Loucy (cell line): Measurements from ENCODE around the gene HSH2D.

Experiments used
- CTCF ChIP-seq: fragments of 200-600 bp; sonication (generic); conservative IDR thresholded peaks from 2 replicates; pipeline ENCODE4 v1.5.1; 2014; ENCODE audit warnings: mild to moderate bottlenecking, antibody characterized with exemption, low read length
- EZH2phosphoT487 ChIP-seq: fragments of 200-600 bp; IDR thresholded peaks from 2 replicates; pipeline ENCODE4 v1.6.1; 2018; ENCODE audit warnings: antibody characterized with exemption, mild to moderate bottlenecking, moderate library complexity, borderline replicate concordance

DNA sequence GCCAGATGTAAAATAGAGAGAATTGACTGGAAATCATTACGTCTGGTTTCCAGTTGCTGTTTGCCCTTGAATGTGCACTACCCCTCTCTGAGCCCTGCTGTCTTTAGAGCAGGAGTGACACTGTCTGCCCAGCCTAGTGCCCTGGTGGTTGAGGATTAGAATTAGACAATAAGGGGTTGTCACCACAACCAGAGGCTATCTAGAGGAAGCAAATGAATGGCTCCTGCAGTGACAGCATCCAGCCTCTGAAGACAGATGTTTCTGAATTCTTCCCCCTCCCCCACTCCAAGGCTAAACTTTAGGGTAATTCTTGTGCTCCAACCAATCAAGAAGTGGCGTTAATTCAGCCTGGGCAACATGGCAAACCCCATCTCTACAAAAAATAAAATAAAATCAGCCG is 29.8 kb upstream of the HSH2D start:
- TF ChIP-seq CTCF = no peak
- TF ChIP-seq EZH2phosphoT487 = no peak
